Frontal cortex (tissue), 4 donors: Measurements from ENCODE around the gene ABCF1. TPM values are rescaled to one million over a fixed set of nuclear protein-coding genes. Genes with fewer than 3 reads are reported as not detected.
A peak's percentile ranks its signal among the peaks of the same experiment; 100 is the strongest.
"Not testable (repeated sequence)": the region's sequence is repeated elsewhere in the genome, so short reads cannot be mapped to it uniquely, and the experiment has no call there.

Experiments used
- DNase-seq, 2 donors: peaks; one replicate each; pipeline ENCODE4 v3.0.0; 2012; ENCODE audit warnings: low spot score in 2 of 2
- FAIRE-seq: peaks from 2 replicates; lab custom pipeline; 2012; peaks lifted over from hg19 to GRCh38; lab: Jason Lieb, UNC
- total RNA-seq: library from RNA; depleted of rRNA; stranded (reverse); fragments of >200 nt; gene quantifications from one replicate; pipeline ENCODE4 v1.2.3, GENCODE V29; 2014
- donor health status: control.
- donor health status: control.
- donor health status: control.

ABCF1 gene
- total RNA-seq, 1 donor from 2014 or later: 18.8 TPM

DNA sequence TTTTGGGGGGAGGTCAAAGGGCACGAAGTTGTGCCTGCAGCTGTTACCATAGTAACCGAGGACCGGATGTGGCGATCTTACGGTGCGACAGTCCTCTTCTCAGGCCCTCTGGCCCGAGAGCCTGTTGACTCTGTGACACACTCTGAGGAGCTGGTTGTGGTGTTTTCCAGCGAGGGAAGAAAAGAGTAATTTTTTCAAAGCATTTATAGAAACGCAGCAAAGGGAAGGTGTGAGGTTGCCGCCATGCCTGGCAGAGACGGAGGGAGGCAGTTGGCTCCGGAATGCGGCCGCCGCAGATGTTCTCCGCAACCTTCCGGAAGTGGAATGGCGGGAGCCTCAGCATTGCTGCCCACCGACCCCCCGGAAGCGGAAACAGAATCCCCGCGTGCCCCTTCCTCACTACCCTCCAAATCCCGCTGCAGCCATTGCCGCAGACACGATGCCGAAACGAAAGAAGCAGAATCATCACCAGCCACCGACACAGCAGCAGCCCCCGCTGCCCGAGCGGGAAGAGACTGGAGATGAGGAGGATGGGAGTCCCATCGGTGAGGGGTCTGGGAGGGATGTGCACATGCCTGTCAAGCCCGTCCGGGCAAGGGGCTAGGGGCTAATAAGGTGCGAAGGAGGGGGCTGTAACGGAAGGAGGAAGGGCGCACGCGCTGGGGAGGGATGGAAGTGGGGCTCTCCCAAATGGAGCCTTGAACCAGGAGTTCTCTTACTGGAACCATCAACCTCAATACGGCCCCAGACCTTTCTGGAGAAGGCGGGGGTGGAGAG, 14.1 kb upstream of the ABCF1 start, which contains the start of gene PRR3:
PRR3 (plus strand) TSS at position 390 of the 777 bp plus-strand sequence; CDS start at position 440, 50 bp downstream.
- no peak for FAIRE-seq

DNA sequence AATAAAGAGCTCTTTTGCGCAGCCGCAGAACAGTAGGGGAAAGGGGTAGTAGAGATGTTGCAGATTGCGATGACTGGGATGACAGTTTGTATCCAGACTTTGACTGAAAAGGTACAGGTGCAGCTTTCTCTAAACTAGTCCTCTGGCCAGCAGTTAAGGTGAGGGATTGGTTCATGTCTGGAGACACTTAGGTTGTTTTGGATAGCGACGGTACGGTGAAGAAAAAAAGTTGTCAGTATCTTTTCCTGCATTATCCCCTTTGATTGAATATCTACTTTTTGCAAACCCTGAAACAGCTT, 13.6 kb upstream of the ABCF1 start:
- no peak for DNase-seq
- FAIRE-seq: no peak

More for the DNA sequence above, 14.1 kb upstream of the ABCF1 start, which contains the start of gene PRR3:
- peak; percentile 86 for DNase-seq

DNA sequence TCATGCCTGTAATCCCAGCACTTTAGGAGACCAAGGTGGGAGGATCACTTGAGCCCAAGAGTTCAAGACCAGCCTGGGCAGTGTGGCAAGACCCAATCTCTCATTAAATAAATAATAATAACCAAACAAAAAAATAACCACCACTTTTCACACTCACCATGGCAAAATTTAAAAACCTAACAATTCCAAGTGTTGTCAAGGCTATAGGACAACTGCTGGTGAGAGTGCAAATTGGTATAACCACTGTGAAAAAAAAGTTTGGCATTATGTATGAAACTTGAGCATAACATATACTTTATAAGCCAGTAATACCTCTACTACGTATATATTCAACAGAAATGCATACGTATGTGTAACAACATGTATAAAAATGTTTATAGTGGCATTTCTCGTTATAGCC, 10.3 kb upstream of the ABCF1 start:
- no peak for FAIRE-seq
- DNase-seq: no peak

DNA sequence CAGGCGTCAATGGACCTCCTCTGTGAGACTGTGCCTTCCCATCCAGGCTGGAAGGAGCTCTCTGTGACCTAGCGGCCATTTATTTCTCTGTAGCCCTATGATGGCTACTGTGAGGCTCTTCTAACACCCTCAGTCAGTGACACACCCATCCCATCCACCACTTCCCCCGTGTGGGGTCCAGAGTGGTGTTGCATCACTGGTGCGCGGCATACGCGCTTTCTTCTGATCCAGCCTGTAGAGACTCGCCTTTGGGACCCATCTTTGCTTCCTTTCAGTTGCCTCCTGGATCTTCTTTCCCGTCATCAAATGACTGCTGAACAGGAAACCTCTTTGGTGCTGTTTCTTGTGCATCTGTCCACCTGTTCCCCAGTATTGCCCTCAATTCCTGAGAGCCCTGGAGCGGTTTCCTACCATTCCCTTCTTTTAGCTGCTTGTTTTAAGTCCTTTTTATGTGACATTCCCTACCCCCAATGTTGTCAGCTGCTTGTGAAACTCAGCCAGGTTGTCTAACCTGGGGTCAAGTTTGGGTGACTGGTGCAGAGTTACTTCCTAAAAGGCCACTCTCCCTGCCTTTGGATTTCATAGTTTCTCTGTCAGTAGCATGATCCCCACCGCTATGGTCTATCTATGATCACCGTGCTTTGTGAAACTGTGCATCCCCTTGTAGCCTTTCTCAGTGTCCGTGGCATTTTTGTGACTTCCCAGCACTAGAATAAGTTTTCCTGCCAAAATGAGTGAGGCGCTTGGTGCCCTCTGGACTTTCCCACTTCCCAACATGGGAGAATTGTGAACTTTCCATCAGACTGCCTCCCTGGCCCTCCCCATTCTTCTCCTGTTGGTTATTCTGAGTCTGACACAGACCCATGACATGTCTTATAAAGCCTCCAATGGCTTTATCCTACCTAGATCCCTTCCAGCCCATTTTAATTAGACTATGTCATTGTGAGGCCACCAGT, 8.5 kb upstream of the ABCF1 start:
- FAIRE-seq: no peak

DNA sequence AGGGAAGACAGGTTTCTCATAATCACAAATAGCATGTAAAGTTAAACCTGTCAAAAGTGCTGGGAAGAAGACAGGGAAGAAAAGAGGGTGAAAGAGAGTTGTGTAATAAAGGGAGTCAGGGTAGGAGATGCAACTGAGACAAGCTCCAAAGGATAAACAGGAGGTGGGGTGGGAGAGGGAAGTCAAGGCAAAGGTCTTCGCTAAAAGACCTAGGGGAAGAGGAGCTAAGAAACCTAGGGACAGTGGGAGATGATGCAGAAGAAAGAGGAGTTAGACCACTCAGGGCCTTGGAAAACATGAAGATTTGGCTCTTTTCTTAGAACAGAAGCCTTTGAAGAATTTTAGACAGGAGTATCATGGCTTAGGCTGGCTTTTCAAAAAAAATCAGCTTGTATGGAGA, 7.1 kb upstream of the ABCF1 start:
- FAIRE-seq: no peak

More for the DNA sequence above, 8.5 kb upstream of the ABCF1 start:
- DNase-seq: no peak

DNA sequence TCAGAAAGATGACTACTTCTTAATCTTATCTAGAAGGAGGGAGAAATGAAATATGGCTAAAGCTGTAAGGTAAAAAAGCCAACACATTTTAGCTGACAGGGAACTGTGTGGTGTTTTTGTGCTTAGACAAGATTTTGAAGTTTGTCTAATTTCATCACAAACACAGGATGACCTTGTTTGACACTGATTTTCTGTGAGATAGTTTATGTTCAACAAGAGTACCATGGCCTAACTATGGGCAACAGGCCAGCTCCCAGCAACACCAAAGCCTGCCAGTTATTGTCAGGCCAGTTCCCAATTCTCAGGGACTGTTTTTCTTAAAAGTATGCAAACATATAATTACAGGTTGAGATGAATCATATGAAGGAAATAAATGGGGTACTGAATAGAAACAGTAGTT, 5.5 kb upstream of the ABCF1 start:
- FAIRE-seq: no peak
- no peak for DNase-seq

More for the DNA sequence above, 7.1 kb upstream of the ABCF1 start:
- DNase-seq: no peak

DNA sequence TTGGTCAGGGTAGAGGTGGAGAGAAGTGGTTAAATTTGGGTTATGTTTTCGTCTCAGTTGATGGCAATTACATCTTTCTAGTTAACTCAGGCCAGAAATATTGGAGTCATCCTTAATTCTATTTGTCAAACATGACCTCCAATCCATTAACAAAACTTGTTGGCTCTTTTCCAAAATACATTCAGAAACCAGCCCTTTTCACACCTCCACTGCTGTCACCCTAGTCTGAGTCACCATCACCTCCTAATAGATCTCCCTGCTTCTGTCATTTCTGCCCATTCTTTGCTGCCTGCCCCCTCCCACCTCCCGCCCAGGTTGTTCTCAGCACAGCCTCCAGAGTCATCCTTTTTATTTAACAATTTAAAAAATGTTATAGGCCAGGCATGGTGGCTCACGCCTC, 3.0 kb upstream of the ABCF1 start:
- no peak for FAIRE-seq

DNA sequence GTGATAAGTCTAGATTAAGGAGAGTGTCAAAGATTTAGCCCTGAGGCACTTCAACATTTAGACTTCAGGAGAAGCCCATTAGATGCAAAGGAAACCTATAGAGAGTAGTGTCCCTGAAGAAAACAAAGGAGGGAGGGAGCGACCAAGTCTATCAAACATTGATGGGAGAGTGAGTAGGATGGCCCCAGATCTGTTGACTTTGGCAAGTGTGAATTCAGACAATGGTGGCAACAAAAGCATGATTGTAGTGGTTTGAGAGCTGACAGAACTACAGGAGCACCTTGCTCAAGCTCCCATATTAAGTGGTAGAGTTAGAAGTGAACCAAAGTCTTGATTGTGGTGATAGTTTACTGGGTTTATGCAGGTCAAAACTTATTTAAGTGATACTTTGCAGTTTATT, 979 bp upstream of the ABCF1 start:
- FAIRE-seq: no peak
- no peak for DNase-seq

More for the DNA sequence above, 3.0 kb upstream of the ABCF1 start:
- no peak for DNase-seq

DNA sequence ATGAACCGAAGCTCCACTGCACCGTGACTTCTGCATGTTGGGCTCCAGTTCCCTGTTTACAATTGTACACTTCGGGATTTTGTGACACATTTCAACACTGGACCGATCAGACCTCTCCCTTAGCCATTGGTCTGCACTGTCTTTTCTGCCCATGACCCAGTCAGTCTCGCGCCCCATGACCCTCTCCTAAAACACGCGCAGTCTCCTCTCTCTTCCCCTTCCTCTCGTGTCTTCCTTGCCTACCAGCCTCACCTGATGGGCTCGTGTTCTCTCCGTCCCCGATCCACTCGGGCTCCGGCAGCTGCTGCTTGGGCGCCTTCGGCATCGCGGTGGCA, 535 bp upstream of the ABCF1 start:
- DNase-seq (peak in 1 of 2 donors; percentile 22), FAIRE-seq (no peak)

DNA sequence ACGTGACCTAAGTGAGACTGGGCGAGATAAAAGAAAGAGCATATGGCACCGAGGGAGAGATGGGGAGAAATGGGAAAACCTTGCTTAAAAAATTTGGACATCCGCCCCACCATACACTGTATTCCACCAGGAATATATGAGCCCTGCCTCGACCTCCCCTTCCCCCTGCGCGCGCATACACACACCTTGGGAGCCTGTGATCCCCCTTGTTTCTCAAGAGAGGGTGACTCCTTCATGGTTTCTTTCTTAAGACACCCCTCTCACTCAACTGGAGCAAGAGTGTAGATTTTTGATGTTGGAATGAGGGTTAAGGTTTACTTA, 480 bp downstream of the ABCF1 start:
- no peak for FAIRE-seq
- no peak for DNase-seq

DNA sequence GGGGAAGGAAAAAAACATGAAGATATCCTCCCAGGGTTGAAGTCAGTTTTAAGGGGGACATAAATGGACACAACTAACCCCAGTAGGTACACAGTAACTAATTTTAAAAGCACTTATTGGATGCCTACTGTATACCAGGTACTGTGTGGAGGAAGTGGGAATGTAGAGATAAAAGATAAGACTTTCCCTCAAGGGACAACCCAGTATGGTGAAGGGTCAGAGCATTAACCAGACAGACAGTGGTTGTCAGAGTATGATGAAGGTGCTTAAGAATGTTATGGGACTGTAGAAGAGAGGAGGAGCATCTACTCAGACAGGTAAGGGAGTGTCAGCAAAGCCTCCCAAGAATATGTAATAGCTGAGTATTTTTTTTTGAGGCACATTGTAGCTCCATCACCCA, 906 bp downstream of the ABCF1 start:
- FAIRE-seq: no peak
- no peak for DNase-seq

DNA sequence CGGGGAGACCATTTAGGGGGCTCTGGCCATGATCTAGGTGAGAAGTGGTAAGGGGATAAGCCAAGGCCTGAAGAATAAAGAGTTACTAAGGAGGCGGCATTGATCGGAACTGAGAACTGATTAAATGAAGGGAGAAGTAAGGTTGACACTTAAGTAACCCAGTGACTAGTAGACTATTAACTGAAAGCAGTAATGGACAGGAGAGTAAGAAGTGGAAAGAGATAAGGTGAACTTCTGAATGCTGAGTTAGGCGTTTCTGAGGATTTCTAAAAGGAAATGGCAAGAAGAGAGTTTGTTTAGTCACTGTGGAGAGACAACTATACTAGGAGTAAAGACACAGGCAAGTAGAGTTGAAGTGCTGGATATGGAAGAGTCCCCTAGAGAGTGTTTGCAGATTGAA, 1.9 kb downstream of the ABCF1 start:
- FAIRE-seq (no peak), DNase-seq (no peak)

DNA sequence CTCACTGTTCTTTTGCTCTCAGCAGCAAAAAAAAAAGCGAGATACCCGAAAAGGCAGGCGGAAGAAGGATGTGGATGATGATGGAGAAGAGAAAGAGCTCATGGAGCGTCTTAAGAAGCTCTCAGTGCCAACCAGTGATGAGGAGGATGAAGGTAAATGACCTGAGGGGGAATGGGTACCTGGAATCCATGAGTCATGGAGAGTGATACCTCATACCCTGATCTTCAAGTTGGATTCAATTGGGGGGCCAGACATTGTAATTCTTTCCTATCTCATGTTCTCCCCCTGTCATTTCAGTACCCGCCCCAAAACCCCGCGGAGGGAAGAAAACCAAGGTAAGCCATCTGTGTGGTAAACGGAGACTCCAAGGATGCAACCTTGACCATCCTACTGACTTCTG, 6.8 kb downstream of the ABCF1 start:
- DNase-seq: no peak
- FAIRE-seq: no peak

DNA sequence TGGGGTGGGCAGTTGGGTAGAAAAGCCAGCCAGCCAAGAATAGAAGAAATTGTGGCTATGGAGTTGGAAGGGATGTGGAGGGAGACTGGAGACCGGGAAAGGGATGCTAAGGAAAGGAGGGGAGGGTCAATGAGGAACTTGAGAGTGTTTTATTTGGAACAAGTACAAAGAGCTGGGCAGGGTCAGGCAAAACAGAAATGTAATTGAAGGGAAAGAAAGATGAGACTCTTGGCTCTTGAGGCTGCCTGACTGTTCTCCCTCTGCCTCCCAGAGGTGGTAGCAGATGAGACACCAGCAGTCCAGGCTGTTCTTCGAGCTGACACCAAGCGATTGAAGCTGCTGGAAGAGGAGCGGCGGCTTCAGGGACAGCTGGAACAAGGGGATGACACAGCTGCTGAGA, 12.7 kb downstream of the ABCF1 start:
- FAIRE-seq (no peak), DNase-seq (no peak)

DNA sequence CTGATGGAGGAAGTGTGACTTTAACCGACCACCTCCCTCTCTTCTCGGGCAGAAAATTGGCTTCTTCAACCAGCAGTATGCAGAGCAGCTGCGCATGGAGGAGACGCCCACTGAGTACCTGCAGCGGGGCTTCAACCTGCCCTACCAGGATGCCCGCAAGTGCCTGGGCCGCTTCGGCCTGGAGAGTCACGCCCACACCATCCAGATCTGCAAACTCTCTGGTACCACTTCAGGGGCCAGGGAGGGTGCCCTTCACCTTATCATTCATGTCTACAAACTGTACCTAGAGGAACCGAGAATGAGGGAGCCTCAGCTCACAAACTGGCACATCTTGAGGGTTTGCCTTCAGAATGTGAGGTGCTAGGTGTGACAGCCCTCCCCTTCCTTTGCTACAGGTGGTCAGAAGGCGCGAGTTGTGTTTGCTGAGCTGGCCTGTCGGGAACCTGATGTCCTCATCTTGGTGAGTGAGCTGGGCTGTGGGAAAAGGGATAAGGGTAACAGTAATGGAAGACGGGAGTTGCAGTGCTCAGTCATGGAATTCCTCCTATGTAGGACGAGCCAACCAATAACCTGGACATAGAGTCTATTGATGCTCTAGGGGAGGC, 18.6 kb downstream of the ABCF1 start:
- DNase-seq (no peak), FAIRE-seq (no peak)

DNA sequence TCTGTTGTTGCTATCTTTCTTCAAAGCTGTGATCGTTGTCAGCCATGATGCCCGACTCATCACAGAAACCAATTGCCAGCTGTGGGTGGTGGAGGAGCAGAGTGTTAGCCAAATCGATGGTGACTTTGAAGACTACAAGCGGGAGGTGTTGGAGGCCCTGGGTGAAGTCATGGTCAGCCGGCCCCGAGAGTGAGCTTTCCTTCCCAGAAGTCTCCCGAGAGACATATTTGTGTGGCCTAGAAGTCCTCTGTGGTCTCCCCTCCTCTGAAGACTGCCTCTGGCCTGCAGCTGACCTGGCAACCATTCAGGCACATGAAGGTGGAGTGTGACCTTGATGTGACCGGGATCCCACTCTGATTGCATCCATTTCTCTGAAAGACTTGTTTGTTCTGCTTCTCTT, 19.3 kb downstream of the ABCF1 start:
- no peak for FAIRE-seq
- no peak for DNase-seq

DNA sequence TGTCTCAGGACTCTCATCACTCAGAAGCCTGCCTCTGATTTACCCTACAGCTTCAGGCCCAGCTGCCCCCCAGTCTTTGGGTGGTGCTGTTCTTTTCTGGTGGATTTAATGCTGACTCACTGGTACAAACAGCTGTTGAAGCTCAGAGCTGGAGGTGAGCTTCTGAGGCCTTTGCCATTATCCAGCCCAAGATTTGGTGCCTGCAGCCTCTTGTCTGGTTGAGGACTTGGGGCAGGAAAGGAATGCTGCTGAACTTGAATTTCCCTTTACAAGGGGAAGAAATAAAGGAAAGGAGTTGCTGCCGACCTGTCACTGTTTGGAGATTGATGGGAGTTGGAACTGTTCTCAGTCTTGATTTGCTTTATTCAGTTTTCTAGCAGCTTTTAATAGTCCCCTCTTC, 19.8 kb downstream of the ABCF1 start:
- FAIRE-seq (no peak), DNase-seq (no peak)

DNA sequence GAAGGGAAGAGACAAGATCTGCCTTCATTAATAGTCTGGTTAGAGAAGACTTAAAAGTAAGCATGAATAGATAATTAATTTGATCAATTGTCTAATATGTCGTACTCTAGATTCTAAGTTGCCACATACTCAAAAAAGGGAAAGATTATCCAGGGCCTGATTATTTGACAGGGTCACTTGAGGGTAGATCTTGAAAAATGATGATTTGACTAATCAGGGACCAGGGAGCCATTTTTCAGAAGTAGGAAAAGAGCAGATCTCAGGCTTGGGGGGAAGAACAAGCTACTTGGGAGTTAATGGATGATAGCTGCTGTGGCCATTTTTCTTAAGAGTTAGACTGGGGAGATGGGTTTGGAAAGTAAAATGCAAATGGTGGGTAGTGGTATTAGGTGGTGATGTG, 21.0 kb downstream of the ABCF1 start:
- DNase-seq: no peak
- FAIRE-seq: no peak

DNA sequence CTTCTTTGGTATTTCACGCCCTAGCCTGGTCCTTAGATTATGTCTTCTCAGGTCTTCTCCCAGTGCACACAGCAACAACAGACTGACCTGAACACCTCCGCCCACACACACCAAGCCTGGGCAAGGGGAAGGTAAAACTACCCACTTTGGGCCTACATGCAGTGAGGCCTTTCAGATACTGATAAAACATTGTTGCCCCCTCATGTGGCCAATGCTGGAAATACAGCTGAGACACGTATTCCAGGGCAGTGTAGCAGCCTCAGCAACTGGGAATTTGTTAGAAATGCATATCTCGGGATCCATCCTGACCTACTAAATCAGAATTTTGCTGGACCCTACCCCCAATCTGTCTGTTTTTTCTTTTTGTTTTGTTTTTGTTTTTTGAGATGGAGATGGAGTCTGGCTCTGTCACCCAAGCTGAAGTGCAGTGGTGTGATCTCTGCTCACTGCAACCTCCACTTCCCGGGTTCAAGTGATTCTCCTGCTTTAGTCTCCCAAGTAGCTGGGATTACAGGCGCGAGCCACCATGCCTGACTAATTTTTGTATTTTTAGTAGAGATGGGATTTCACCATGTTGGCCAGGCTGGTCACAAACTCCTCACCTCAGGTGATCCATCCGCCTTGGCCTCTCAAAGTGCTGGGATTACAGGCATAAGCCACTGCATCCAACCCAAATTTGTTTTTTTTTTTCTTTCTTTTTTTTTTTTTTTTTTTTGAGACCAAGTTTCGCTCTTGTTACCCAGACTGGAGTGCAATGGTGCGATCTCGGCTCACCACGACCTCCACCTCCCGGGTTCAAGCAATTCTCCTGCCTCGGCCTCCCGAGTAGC, 26.3 kb downstream of the ABCF1 start:
- not testable (repeated sequence) for FAIRE-seq

More for the DNA sequence above, 26.3 kb downstream of the ABCF1 start:
- DNase-seq: peak; percentile 53 to 67
